ENCODE results near the gene GPC6.

The GPC6 gene

GRCh38 chr13:94109715-94110374 is 883.2 kb downstream of the GPC6 start:
- TF ChIP-seq SPI1 (IDR thresholded peaks at IDR 0.05; ENCODE audit: borderline replicate concordance, low read depth): no peak
- no peak for TF ChIP-seq GABPA (IDR thresholded peaks at IDR 0.05; ENCODE audit: low read depth)
- Histone ChIP-seq H3K27me3 (ENCODE audit: insufficient read depth, poor library complexity, severe bottlenecking) (no peaks in the 10 kb centered on the region), H3K27ac (replicated peaks) (no peak overlapping the region), H3K4me3 (replicated peaks; ENCODE audit: insufficient read depth, low read length) (no peak overlapping the region)
- DNase-seq (ENCODE audit: low read depth in 1 of 2, low spot score in 1 of 2): no peak

DNA sequence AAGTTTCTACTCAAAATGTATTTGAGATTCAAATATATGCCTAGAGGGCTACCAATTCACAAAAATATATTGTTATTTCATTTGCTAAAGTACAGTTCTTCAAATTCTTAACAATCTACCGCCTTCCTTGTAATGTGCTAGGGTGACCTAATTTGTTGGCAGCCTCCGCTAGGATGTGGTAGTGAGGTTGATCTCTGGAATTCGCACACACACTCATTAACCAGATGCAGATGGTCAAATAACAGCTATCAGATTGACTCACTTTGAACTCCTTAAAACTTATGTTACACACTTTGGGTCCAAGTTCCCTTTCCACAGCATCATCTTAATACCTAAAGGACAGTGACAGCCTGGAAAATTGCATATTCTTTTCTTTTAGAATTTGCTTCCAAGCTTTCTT is 885.6 kb downstream of the GPC6 start:
- H3K27me3 ChIP-seq (ENCODE audit: insufficient read depth, poor library complexity, severe bottlenecking): no peaks in the 10 kb centered on the region
- H3K27ac ChIP-seq (replicated peaks): no peak overlapping the region
- DNase-seq (ENCODE audit: low read depth in 1 of 2, low spot score in 1 of 2): no peak
- no peak overlapping the region for H3K4me3 ChIP-seq (replicated peaks; ENCODE audit: insufficient read depth, low read length)
- TF ChIP-seq, protein P1, sequence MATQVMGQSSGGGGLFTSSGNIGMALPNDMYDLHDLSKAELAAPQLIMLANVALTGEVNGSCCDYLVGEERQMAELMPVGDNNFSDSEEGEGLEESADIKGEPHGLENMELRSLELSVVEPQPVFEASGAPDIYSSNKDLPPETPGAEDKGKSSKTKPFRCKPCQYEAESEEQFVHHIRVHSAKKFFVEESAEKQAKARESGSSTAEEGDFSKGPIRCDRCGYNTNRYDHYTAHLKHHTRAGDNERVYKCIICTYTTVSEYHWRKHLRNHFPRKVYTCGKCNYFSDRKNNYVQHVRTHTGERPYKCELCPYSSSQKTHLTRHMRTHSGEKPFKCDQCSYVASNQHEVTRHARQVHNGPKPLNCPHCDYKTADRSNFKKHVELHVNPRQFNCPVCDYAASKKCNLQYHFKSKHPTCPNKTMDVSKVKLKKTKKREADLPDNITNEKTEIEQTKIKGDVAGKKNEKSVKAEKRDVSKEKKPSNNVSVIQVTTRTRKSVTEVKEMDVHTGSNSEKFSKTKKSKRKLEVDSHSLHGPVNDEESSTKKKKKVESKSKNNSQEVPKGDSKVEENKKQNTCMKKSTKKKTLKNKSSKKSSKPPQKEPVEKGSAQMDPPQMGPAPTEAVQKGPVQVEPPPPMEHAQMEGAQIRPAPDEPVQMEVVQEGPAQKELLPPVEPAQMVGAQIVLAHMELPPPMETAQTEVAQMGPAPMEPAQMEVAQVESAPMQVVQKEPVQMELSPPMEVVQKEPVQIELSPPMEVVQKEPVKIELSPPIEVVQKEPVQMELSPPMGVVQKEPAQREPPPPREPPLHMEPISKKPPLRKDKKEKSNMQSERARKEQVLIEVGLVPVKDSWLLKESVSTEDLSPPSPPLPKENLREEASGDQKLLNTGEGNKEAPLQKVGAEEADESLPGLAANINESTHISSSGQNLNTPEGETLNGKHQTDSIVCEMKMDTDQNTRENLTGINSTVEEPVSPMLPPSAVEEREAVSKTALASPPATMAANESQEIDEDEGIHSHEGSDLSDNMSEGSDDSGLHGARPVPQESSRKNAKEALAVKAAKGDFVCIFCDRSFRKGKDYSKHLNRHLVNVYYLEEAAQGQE (IDR thresholded peaks at IDR 0.05; ENCODE audit: insufficient replicate concordance, low read depth): no peak
- no peak for TF ChIP-seq SPI1 (IDR thresholded peaks at IDR 0.05; ENCODE audit: borderline replicate concordance, low read depth)
- no peak for TF ChIP-seq GABPA (IDR thresholded peaks at IDR 0.05; ENCODE audit: low read depth)
- TF ChIP-seq CTCF (IDR thresholded peaks at IDR 0.05; ENCODE audit: insufficient read depth, low read length): no peak
- no peak for TF ChIP-seq POLR2AphosphoS5 (IDR thresholded peaks at IDR 0.05; ENCODE audit: low read depth)

GRCh38 chr13:94112731-94113130 is 886.1 kb downstream of the GPC6 start:
- DNase-seq (ENCODE audit: low read depth in 1 of 2, low spot score in 1 of 2): no peak
- Histone ChIP-seq H3K27ac (replicated peaks) (no peak overlapping the region), H3K27me3 (ENCODE audit: insufficient read depth, poor library complexity, severe bottlenecking) (no peaks in the 10 kb centered on the region), H3K4me3 (replicated peaks; ENCODE audit: insufficient read depth, low read length) (no peak overlapping the region)
- TF ChIP-seq SPI1 (IDR thresholded peaks at IDR 0.05; ENCODE audit: borderline replicate concordance, low read depth) (no peak), CTCF (IDR thresholded peaks at IDR 0.05; ENCODE audit: insufficient read depth, low read length) (no peak), POLR2AphosphoS5 (IDR thresholded peaks at IDR 0.05; ENCODE audit: low read depth) (no peak), GABPA (IDR thresholded peaks at IDR 0.05; ENCODE audit: low read depth) (no peak)
- TF ChIP-seq, protein P1 (IDR thresholded peaks at IDR 0.05; ENCODE audit: insufficient replicate concordance, low read depth): no peak

- H3K27ac ChIP-seq (replicated peaks): no peak overlapping the region
Measured at GRCh38 chr13:94113245-94113644, 886.6 kb downstream of the GPC6 start.

More at GRCh38 chr13:94113245-94113644, 886.6 kb downstream of the GPC6 start:
- no peak for TF ChIP-seq SPI1 (IDR thresholded peaks at IDR 0.05; ENCODE audit: borderline replicate concordance, low read depth)
- TF ChIP-seq POLR2AphosphoS5 (IDR thresholded peaks at IDR 0.05; ENCODE audit: low read depth): no peak
- TF ChIP-seq CTCF (IDR thresholded peaks at IDR 0.05; ENCODE audit: insufficient read depth, low read length): no peak
- Histone ChIP-seq H3K27me3 (ENCODE audit: insufficient read depth, poor library complexity, severe bottlenecking) (no peaks in the 10 kb centered on the region), H3K4me3 (replicated peaks; ENCODE audit: insufficient read depth, low read length) (no peak overlapping the region)
- no peak for DNase-seq (ENCODE audit: low read depth in 1 of 2, low spot score in 1 of 2)

Measured in HL-60 (cell line).